ENCODE data around the gene ZCCHC7.

DNA sequence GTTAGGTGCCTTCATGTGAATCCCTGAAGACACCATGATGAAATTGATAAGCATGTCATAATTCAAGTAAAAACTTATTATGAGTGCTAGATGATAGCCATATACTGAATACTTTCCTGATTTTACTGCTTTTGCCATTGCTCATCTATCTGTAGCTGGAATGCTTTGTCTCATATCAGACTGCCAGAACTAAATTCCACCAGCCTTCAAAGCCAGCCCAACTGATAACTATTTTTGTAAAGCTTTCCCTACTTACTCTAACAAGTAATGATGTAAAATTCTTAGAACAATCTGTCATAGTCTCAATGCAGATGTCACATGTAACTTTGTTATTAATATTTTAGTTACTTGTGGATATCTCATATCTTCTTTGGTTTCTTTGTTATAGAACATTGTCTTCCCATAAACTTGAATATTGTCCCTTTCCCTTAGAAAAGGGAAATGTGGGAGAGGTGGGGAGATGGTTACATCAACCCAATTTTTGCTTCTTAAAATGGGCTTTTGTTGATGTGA is 128.3 kb downstream of the ZCCHC7 start:
- TF ChIP-seq EZH2 (IDR thresholded peaks at IDR 0.05; ENCODE audit: insufficient read depth, low read length) = no peak
- TF ChIP-seq, protein P1, sequence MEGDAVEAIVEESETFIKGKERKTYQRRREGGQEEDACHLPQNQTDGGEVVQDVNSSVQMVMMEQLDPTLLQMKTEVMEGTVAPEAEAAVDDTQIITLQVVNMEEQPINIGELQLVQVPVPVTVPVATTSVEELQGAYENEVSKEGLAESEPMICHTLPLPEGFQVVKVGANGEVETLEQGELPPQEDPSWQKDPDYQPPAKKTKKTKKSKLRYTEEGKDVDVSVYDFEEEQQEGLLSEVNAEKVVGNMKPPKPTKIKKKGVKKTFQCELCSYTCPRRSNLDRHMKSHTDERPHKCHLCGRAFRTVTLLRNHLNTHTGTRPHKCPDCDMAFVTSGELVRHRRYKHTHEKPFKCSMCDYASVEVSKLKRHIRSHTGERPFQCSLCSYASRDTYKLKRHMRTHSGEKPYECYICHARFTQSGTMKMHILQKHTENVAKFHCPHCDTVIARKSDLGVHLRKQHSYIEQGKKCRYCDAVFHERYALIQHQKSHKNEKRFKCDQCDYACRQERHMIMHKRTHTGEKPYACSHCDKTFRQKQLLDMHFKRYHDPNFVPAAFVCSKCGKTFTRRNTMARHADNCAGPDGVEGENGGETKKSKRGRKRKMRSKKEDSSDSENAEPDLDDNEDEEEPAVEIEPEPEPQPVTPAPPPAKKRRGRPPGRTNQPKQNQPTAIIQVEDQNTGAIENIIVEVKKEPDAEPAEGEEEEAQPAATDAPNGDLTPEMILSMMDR (IDR thresholded peaks at IDR 0.05; ENCODE audit: insufficient read depth, low read depth, low read length) = no peak

Measured in astrocyte (in vitro differentiated cells and primary cell).